Vagina (tissue), 2 donors: Measurements from ENCODE around the gene SLX4IP.

Experiments
- POLR2AphosphoS5 ChIP-seq, 2 donors: sonication (generic); formaldehyde crosslinking; IDR thresholded peaks; one replicate each; pipeline ENCODE4 v1.9.0; 2017; ENCODE audit warnings: antibody characterized with exemption in 2 of 2, mild to moderate bottlenecking in 2 of 2, low read depth in 1 of 2; ENCODE audit not compliant: insufficient read depth in 1 of 2
- TF ChIP-seq, protein P1 (sequence below), 3 experiments: fragments of 450-650 bp in 2 of 3; fragments of 200-600 bp in 1 of 3; sonication (generic) in 1 of 3; IDR thresholded peaks; one replicate each; pipeline ENCODE4 v1.5.1; 2017 to 2019; ENCODE audit warnings: antibody characterized with exemption in 3 of 3, mild to moderate bottlenecking in 2 of 3, moderate library complexity in 2 of 3

GRCh38 chr20:10662661-10663458 lies 227.8 kb downstream of the SLX4IP start:
- TF ChIP-seq, protein P1, sequence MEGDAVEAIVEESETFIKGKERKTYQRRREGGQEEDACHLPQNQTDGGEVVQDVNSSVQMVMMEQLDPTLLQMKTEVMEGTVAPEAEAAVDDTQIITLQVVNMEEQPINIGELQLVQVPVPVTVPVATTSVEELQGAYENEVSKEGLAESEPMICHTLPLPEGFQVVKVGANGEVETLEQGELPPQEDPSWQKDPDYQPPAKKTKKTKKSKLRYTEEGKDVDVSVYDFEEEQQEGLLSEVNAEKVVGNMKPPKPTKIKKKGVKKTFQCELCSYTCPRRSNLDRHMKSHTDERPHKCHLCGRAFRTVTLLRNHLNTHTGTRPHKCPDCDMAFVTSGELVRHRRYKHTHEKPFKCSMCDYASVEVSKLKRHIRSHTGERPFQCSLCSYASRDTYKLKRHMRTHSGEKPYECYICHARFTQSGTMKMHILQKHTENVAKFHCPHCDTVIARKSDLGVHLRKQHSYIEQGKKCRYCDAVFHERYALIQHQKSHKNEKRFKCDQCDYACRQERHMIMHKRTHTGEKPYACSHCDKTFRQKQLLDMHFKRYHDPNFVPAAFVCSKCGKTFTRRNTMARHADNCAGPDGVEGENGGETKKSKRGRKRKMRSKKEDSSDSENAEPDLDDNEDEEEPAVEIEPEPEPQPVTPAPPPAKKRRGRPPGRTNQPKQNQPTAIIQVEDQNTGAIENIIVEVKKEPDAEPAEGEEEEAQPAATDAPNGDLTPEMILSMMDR (IDR thresholded peaks at IDR 0.05), result no peak
- no peak for TF ChIP-seq POLR2AphosphoS5 (IDR thresholded peaks at IDR 0.05; ENCODE audit: insufficient read depth in 1 of 2, low read depth in 1 of 2)
